HEK293 (cell line): Measurements from ENCODE around the gene COX7A2.

Experiments used
- KLF8 ChIP-seq: fragments of 450-650 bp; formaldehyde crosslinking; IDR thresholded peaks from 2 replicates; pipeline ENCODE4 v1.5.1; 2016; ENCODE audit warnings: missing biosample characterization, missing genetic modification characterization
- PRDM4 ChIP-seq: fragments of 450-650 bp; formaldehyde crosslinking; IDR thresholded peaks from 2 replicates; pipeline ENCODE4 v1.5.1; 2017; ENCODE audit warnings: missing biosample characterization, missing genetic modification characterization
- PRDM6 ChIP-seq: fragments of 450-650 bp; formaldehyde crosslinking; IDR thresholded peaks from 2 replicates; pipeline ENCODE4 v1.5.1; 2017; ENCODE audit warnings: missing biosample characterization, missing genetic modification characterization
- RBAK ChIP-seq: fragments of 450-650 bp; formaldehyde crosslinking; IDR thresholded peaks from 2 replicates; pipeline ENCODE4 v1.5.1; 2016; ENCODE audit warnings: missing biosample characterization, missing genetic modification characterization
- TSHZ1 ChIP-seq: fragments of 450-650 bp; formaldehyde crosslinking; IDR thresholded peaks from 2 replicates; pipeline ENCODE4 v1.5.1; 2016; ENCODE audit warnings: missing biosample characterization, missing genetic modification characterization, borderline replicate concordance
- ZBTB48 ChIP-seq: fragments of 450-650 bp; formaldehyde crosslinking; IDR thresholded peaks from 2 replicates; pipeline ENCODE4 v1.5.1; 2016; ENCODE audit warnings: missing biosample characterization, missing genetic modification characterization
- ZFP3 ChIP-seq: fragments of 450-650 bp; formaldehyde crosslinking; IDR thresholded peaks from 2 replicates; pipeline ENCODE4 v1.5.1; 2016; ENCODE audit warnings: low read depth, missing biosample characterization, missing genetic modification characterization
- ZFP69B ChIP-seq: fragments of 450-650 bp; formaldehyde crosslinking; IDR thresholded peaks from 2 replicates; pipeline ENCODE4 v1.5.1; 2016; ENCODE audit warnings: missing biosample characterization, missing genetic modification characterization
- ZNF140 ChIP-seq: fragments of 450-650 bp; formaldehyde crosslinking; IDR thresholded peaks from 2 replicates; pipeline ENCODE4 v1.5.1; 2016; ENCODE audit warnings: missing biosample characterization, missing genetic modification characterization
- ZNF146 ChIP-seq: fragments of 450-650 bp; formaldehyde crosslinking; IDR thresholded peaks from 2 replicates; pipeline ENCODE4 v1.5.1; 2016; ENCODE audit warnings: missing biosample characterization, missing genetic modification characterization
- ZNF16 ChIP-seq: fragments of 450-650 bp; formaldehyde crosslinking; IDR thresholded peaks from 2 replicates; pipeline ENCODE4 v1.5.1; 2016; ENCODE audit warnings: low read depth, missing biosample characterization, missing genetic modification characterization
- ZNF2 ChIP-seq: fragments of 450-650 bp; formaldehyde crosslinking; IDR thresholded peaks from 2 replicates; pipeline ENCODE4 v1.5.1; 2016; ENCODE audit warnings: missing biosample characterization, missing genetic modification characterization
- ZNF354C ChIP-seq: fragments of 450-650 bp; formaldehyde crosslinking; IDR thresholded peaks from 2 replicates; pipeline ENCODE4 v1.5.1; 2016; ENCODE audit warnings: missing biosample characterization, missing genetic modification characterization, low read depth, borderline replicate concordance
- ZNF514 ChIP-seq: fragments of 450-650 bp; formaldehyde crosslinking; IDR thresholded peaks from 2 replicates; pipeline ENCODE4 v1.5.1; 2016; ENCODE audit warnings: missing biosample characterization, missing genetic modification characterization
- ZNF549 ChIP-seq: fragments of 450-650 bp; IDR thresholded peaks from 2 replicates; pipeline ENCODE4 v1.5.1; 2018; ENCODE audit warnings: missing biosample characterization, missing genetic modification characterization, mild to moderate bottlenecking, inconsistent platforms, moderate library complexity
- ZNF704 ChIP-seq: fragments of 450-650 bp; formaldehyde crosslinking; IDR thresholded peaks from 2 replicates; pipeline ENCODE4 v1.5.1; 2016; ENCODE audit warnings: missing biosample characterization, missing genetic modification characterization
- ZNF785 ChIP-seq: fragments of 450-650 bp; formaldehyde crosslinking; IDR thresholded peaks from 2 replicates; pipeline ENCODE4 v1.5.1; 2016; ENCODE audit warnings: missing biosample characterization, missing genetic modification characterization
- ZSCAN16 ChIP-seq: fragments of 450-650 bp; formaldehyde crosslinking; IDR thresholded peaks from 2 replicates; pipeline ENCODE4 v1.5.1; 2016; ENCODE audit warnings: missing biosample characterization, missing genetic modification characterization
- TF ChIP-seq, protein P1 (sequence below): fragments of 450-650 bp; formaldehyde crosslinking; conservative IDR thresholded peaks from 2 replicates; pipeline ENCODE4 v1.5.1; 2016; ENCODE audit warnings: low read depth, missing biosample characterization, missing genetic modification characterization
- TF ChIP-seq, protein P2 (sequence below): fragments of 450-650 bp; formaldehyde crosslinking; IDR thresholded peaks from 2 replicates; pipeline ENCODE4 v1.5.1; 2016; ENCODE audit warnings: missing biosample characterization, missing genetic modification characterization
- TF ChIP-seq, protein P3 (sequence below): fragments of 450-650 bp; formaldehyde crosslinking; IDR thresholded peaks from 2 replicates; pipeline ENCODE4 v1.5.1; 2016; ENCODE audit warnings: missing biosample characterization, missing genetic modification characterization
- TF ChIP-seq, protein P4 (sequence below): fragments of 450-650 bp; formaldehyde crosslinking; IDR thresholded peaks from 2 replicates; pipeline ENCODE4 v1.5.1; 2016; ENCODE audit warnings: missing biosample characterization, missing genetic modification characterization, low read depth

The COX7A2 gene

DNA sequence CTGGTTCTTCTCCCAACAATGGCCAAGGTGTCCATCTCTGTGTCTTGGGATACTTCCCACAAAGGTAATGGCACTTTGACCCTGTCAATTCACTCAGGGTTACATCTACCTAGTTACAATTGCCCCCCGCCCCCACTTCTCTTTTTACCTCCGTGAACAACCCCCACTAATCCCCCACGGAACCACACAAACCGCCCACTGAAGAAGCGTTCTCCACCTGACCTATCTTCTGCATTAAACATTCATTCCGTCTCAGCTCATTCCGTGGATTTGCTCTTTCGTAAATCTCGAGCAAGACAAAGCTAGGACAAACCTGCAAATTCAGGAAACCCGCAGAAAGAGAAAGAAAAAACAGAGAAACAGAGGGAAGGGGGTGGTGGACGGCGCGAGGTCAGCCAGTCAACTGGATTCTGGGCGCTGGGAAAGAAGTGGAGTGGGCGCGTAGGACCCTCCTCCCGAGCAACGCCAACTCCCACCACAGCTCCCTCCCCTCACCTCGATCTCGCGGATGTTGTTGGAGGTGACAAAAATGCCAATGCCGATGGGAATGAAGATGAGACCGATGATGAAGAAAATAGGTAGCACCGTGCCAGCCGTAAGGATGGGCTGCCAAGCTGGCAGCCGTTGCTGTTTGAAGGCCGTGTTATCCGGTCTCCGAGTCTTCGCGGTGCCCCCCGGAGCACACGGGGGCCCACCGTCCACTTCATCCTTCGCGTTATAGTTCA, 40.5 kb upstream of the COX7A2 start (continued):
- TF ChIP-seq ZNF2 (tag by site-specific recombination) (no peak), ZSCAN16 (tag by site-specific recombination) (no peak), ZFP3 (tag by site-specific recombination) (no peak), ZNF704 (tag by site-specific recombination) (no peak), PRDM4 (tag by site-specific recombination) (no peak), KLF8 (tag by site-specific recombination) (no peak), ZFP69B (peak; percentile 85; the same call in 1 of the 2 replicates), ZNF549 (tag by site-specific recombination) (no peak), ZNF140 (tag by site-specific recombination) (no peak), ZNF16 (tag by site-specific recombination) (no peak), ZNF785 (tag by site-specific recombination) (no peak; the same call in 1 of the 2 replicates), ZNF514 (tag by site-specific recombination) (no peak), TSHZ1 (tag by site-specific recombination) (no peak), ZNF146 (tag by site-specific recombination) (no peak), ZNF354C (tag by site-specific recombination) (no peak), PRDM6 (tag by site-specific recombination) (no peak), ZBTB48 (tag by site-specific recombination) (no peak), RBAK (tag by site-specific recombination) (no peak)
- TF ChIP-seq, protein P1, sequence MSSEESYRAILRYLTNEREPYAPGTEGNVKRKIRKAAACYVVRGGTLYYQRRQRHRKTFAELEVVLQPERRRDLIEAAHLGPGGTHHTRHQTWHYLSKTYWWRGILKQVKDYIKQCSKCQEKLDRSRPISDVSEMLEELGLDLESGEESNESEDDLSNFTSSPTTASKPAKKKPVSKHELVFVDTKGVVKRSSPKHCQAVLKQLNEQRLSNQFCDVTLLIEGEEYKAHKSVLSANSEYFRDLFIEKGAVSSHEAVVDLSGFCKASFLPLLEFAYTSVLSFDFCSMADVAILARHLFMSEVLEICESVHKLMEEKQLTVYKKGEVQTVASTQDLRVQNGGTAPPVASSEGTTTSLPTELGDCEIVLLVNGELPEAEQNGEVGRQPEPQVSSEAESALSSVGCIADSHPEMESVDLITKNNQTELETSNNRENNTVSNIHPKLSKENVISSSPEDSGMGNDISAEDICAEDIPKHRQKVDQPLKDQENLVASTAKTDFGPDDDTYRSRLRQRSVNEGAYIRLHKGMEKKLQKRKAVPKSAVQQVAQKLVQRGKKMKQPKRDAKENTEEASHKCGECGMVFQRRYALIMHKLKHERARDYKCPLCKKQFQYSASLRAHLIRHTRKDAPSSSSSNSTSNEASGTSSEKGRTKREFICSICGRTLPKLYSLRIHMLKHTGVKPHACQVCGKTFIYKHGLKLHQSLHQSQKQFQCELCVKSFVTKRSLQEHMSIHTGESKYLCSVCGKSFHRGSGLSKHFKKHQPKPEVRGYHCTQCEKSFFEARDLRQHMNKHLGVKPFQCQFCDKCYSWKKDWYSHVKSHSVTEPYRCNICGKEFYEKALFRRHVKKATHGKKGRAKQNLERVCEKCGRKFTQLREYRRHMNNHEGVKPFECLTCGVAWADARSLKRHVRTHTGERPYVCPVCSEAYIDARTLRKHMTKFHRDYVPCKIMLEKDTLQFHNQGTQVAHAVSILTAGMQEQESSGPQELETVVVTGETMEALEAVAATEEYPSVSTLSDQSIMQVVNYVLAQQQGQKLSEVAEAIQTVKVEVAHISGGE (tag by site-specific recombination): no peak
- TF ChIP-seq, protein P2, sequence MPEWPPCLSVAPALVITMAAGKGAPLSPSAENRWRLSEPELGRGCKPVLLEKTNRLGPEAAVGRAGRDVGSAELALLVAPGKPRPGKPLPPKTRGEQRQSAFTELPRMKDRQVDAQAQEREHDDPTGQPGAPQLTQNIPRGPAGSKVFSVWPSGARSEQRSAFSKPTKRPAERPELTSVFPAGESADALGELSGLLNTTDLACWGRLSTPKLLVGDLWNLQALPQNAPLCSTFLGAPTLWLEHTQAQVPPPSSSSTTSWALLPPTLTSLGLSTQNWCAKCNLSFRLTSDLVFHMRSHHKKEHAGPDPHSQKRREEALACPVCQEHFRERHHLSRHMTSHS (tag by site-specific recombination): no peak
- TF ChIP-seq, protein P3, sequence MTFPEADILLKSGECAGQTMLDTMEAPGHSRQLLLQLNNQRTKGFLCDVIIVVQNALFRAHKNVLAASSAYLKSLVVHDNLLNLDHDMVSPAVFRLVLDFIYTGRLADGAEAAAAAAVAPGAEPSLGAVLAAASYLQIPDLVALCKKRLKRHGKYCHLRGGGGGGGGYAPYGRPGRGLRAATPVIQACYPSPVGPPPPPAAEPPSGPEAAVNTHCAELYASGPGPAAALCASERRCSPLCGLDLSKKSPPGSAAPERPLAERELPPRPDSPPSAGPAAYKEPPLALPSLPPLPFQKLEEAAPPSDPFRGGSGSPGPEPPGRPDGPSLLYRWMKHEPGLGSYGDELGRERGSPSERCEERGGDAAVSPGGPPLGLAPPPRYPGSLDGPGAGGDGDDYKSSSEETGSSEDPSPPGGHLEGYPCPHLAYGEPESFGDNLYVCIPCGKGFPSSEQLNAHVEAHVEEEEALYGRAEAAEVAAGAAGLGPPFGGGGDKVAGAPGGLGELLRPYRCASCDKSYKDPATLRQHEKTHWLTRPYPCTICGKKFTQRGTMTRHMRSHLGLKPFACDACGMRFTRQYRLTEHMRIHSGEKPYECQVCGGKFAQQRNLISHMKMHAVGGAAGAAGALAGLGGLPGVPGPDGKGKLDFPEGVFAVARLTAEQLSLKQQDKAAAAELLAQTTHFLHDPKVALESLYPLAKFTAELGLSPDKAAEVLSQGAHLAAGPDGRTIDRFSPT (tag by site-specific recombination): peak; percentile 96
- TF ChIP-seq, protein P4, sequence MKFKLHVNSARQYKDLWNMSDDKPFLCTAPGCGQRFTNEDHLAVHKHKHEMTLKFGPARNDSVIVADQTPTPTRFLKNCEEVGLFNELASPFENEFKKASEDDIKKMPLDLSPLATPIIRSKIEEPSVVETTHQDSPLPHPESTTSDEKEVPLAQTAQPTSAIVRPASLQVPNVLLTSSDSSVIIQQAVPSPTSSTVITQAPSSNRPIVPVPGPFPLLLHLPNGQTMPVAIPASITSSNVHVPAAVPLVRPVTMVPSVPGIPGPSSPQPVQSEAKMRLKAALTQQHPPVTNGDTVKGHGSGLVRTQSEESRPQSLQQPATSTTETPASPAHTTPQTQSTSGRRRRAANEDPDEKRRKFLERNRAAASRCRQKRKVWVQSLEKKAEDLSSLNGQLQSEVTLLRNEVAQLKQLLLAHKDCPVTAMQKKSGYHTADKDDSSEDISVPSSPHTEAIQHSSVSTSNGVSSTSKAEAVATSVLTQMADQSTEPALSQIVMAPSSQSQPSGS (tag by site-specific recombination): no peak
